K562 (cell line): ENCODE measurements around the gene CALM1. TPM values are rescaled to one million over a fixed set of nuclear protein-coding genes. Genes with fewer than 3 reads are reported as not detected.

Experiments
- ATAC-seq: fragments of 200-7000 bp; cut with Tn5 transposase; 3 replicates; pipeline ENCODE4 v1.9.1; 2020; ENCODE audit warnings: moderate library complexity
- BruUV-seq: library from RNA; stranded (reverse); fragments of 400-500 nt; replicated peaks from 2 replicates; lab custom pipeline; 2021; lab: Mats Ljungman, UMichigan
- CTCF ChIA-PET: fragments of 300-600 bp; formaldehyde crosslinking; extraction: SDS; loops from one replicate; lab custom pipeline; 2021; ENCODE audit warnings: low intra/inter-chr PET ratio; lab: Yijun Ruan, JAX
- POLR2A ChIA-PET: fragments of 300-600, 350-650 bp; sonication (Branson Sonifier 250); formaldehyde crosslinking; extraction: SDS; loops from one replicate; lab custom pipeline; 2021; ENCODE audit warnings: antibody characterized with exemption, inconsistent platforms; lab: Yijun Ruan, JAX
- DNase-seq, 4 experiments: peaks; one replicate each; pipeline versions ENCODE4 v3.0.0 to v3.0.0-alpha.2; 2011 to 2018; ENCODE audit warnings: low spot score in 3 of 4, mixed read lengths in 3 of 4; ENCODE audit errors: extremely low read depth in 1 of 4
- FAIRE-seq: peaks from 2 replicates; lab custom pipeline; 2011; peaks lifted over from hg19 to GRCh38; lab: Jason Lieb, UNC
- H2AFZ ChIP-seq: 2 replicates; pipeline ENCODE4 v1.6.0; 2011; ENCODE audit warnings: low read depth, low read length, control low read depth, inconsistent platforms
- H3K27ac ChIP-seq: fragments of 200-600 bp; 3 replicates; pipeline ENCODE4 v1.8.0; 2011; ENCODE audit warnings: low read depth, mild to moderate bottlenecking, control low read depth, inconsistent platforms, low read length, moderate library complexity, mixed read lengths; ENCODE audit errors: extremely low read depth
- H3K27me3 ChIP-seq, 2 experiments: fragments of 300-600 bp in 1 of 2; 2 replicates in 1 of 2; 3 replicates in 1 of 2; pipeline versions ENCODE4 v1.6.0 to v1.8.0; 2011; ENCODE audit warnings: inconsistent platforms in 2 of 2, low read length in 2 of 2, mild to moderate bottlenecking in 1 of 2, mixed read lengths in 1 of 2, moderate library complexity in 1 of 2; ENCODE audit not compliant: control insufficient read depth in 2 of 2, insufficient read depth in 2 of 2
- H3K36me3 ChIP-seq: fragments of 300-600 bp; 3 replicates; pipeline ENCODE4 v1.8.0; 2011; ENCODE audit warnings: mild to moderate bottlenecking, low read length, inconsistent platforms; ENCODE audit not compliant: control insufficient read depth, insufficient read depth
- H3K4me1 ChIP-seq, 2 experiments: fragments of 200-600 bp in 1 of 2; replicated peaks in 1 of 2; 2 replicates in 1 of 2; 3 replicates in 1 of 2; pipeline versions ENCODE4 v1.5.1 to v1.8.0; 2011; ENCODE audit warnings: inconsistent platforms in 2 of 2, low read length in 2 of 2, mild to moderate bottlenecking in 1 of 2, mixed read lengths in 1 of 2, moderate library complexity in 1 of 2; ENCODE audit not compliant: control insufficient read depth in 2 of 2, insufficient read depth in 2 of 2
- H3K4me2 ChIP-seq: 2 replicates; pipeline ENCODE4 v1.6.1; 2011; ENCODE audit warnings: low read length, control low read depth, inconsistent platforms, mixed read lengths; ENCODE audit not compliant: insufficient read depth
- H3K4me3 ChIP-seq: fragments of 200-600 bp; sonication (generic), shearing (Covaris generic); 2 replicates; pipeline ENCODE4 v1.5.1; 2016; ENCODE audit warnings: control low read depth, inconsistent platforms
- H3K79me2 ChIP-seq: fragments of 200-600 bp; 3 replicates; pipeline ENCODE4 v1.8.0; 2011; ENCODE audit warnings: low read length, inconsistent platforms; ENCODE audit not compliant: control insufficient read depth, insufficient read depth
- H3K9ac ChIP-seq, 2 experiments: 2 replicates each; pipeline versions ENCODE4 v1.6.0 to v1.6.1; 2011; ENCODE audit warnings: low read depth in 2 of 2, low read length in 2 of 2, control low read depth in 1 of 2, inconsistent platforms in 1 of 2, mild to moderate bottlenecking in 1 of 2, mixed read lengths in 1 of 2; ENCODE audit not compliant: insufficient read depth in 1 of 2
- H3K9me1 ChIP-seq: one replicate; pipeline ENCODE4 v1.6.0; 2011; ENCODE audit warnings: inconsistent platforms, mild to moderate bottlenecking, low read length, moderate library complexity; ENCODE audit not compliant: control insufficient read depth, insufficient read depth
- H3K9me3 ChIP-seq: replicated peaks from 2 replicates; pipeline ENCODE4 v1.5.1; 2011; ENCODE audit warnings: low read depth, low read length, inconsistent platforms; ENCODE audit not compliant: control insufficient read depth, insufficient read depth
- H4K20me1 ChIP-seq: replicated peaks from 2 replicates; pipeline ENCODE4 v1.6.1; 2011; ENCODE audit warnings: low read length, inconsistent platforms, mixed read lengths; ENCODE audit not compliant: control insufficient read depth, insufficient read depth
- CHD7 ChIP-seq: fragments of 200-600 bp; sonication (generic); IDR thresholded peaks from one replicate; pipeline ENCODE4 v1.6.1; 2012; ENCODE audit warnings: mild to moderate bottlenecking, low read depth, low read length, inconsistent platforms
- FOXA3 ChIP-seq, 2 experiments: fragments of 450-650 bp in 1 of 2; sonication (generic) in 1 of 2; formaldehyde crosslinking; IDR thresholded peaks in 1 of 2; conservative IDR thresholded peaks in 1 of 2; 2 replicates each; pipeline versions ENCODE4 v1.4.0 to v1.8.0; 2020 to 2022; ENCODE audit warnings: mild to moderate bottlenecking in 2 of 2, missing genetic modification reagents in 1 of 2
- KAT2B ChIP-seq: IDR thresholded peaks from one replicate; pipeline ENCODE4 v1.6.1; 2012; ENCODE audit warnings: low read depth, mild to moderate bottlenecking, control low read depth, inconsistent platforms, low read length, moderate library complexity
- RBM25 ChIP-seq: fragments of 200-400 bp; formaldehyde crosslinking; IDR thresholded peaks from 2 replicates; pipeline ENCODE4 v1.6.1; 2018; ENCODE audit warnings: low read length, low read depth, moderate library complexity; ENCODE audit not compliant: severe bottlenecking
- ZNF134 ChIP-seq: fragments of 250-450 bp; sonication (Bioruptor Pico); conservative IDR thresholded peaks from 2 replicates; pipeline ENCODE4 v1.4.0; 2020
- ZNF217 ChIP-seq: sonication (generic); formaldehyde crosslinking; IDR thresholded peaks from 2 replicates; pipeline ENCODE4 v1.8.0; 2022; ENCODE audit warnings: mild to moderate bottlenecking, missing genetic modification reagents
- WGBS: fragments of 100-300 bp; shearing (Covaris generic); methylation state at CpG from one replicate; pipeline ENCODE4 v1.1.6; 2016; ENCODE audit warnings: low coverage, mixed read lengths; ENCODE audit not compliant: insufficient coverage; ENCODE audit errors: missing lambda C conversion rate; 5-methylcytosine and 5-hydroxymethylcytosine counted together
- in situ Hi-C: fragments of 300-500 bp; cut with MboI; formaldehyde crosslinking; loops from 4 replicates; pipeline ENCODE4 v1.15.0; 2018; ENCODE audit warnings: inconsistent platforms, mixed read lengths
- intact Hi-C: fragments of 100-400 bp; cut with micrococcal nuclease; formaldehyde crosslinking; loops from 2 replicates; pipeline ENCODE4 v1.14.2; 2022
- polyA plus RNA-seq, 8 experiments: library from polyadenylated mRNA; depleted of rRNA in 4 of 8; stranded (reverse) in 5 of 8; unstranded in 3 of 8; fragments of >200 nt; fragmentation: Nextera tagmentation in 2 of 8; fragmentation: Illumina TruSeq in 1 of 8; extraction: Ambion mirVana in 2 of 8; extraction: Trizol in 1 of 8; gene quantifications; 2 replicates each; pipeline versions ENCODE4 v1.2.1 to v1.2.3, GENCODE V29; 2011 to 2014; ENCODE audit warnings: inconsistent platforms in 1 of 8, missing spikeins in 1 of 8
- total RNA-seq, 7 experiments: library from RNA; depleted of rRNA in 6 of 7; stranded (reverse); fragments of >200 nt in 6 of 7; fragmentation: Illumina TruSeq in 2 of 7; extraction: Trizol in 2 of 7; gene quantifications; 2 replicates each; pipeline versions ENCODE4 v1.2.1 to v1.2.3, GENCODE V29; 2011 to 2021; ENCODE audit warnings: low replicate concordance in 1 of 7

CALM1 gene
- total and polyA plus RNA-seq, 9 of the 15 experiments (the other 6 are each of a cell fraction or from before 2014, with no cell fraction given) = 48.0 to 269 (median 158) TPM

- Histone ChIP-seq H4K20me1 (no peaks in the 10 kb centered on the region; the same call in none of the 2 replicates), H3K9me1 (no peaks in the 10 kb centered on the region), H3K9me3 (no peaks in the 10 kb centered on the region), H3K4me2 (no peak overlapping the region), H2AFZ (no peak overlapping the region), H3K4me3 (no peak overlapping the region), H3K36me3 (peaks cover 60% of the 10 kb centered on the region), H3K27ac (no peak overlapping the region), H3K4me1 (peaks cover 6 to 8% of the 10 kb centered on the region in 2 experiments; a peak in 4 of 5 replicates), H3K79me2 (peaks cover 24% of the 10 kb centered on the region), H3K9ac (no peak overlapping the region), H3K27me3 (no peaks in the 10 kb centered on the region)
- BruUV-seq = no TSS peak
- 97% methylated on average over 2 of the region's 2 CpGs for WGBS
- FAIRE-seq = no peak
- ChIA-PET CTCF (no interaction called here), POLR2A (no interaction called here)
- intact Hi-C loops (no loop called here), in situ Hi-C loops (loop anchor here (10.0 kb wide), 1 partner anchor 122 kb away; no protein-coding TSS in a partner anchor)
- no peak for ATAC-seq
- no peak for DNase-seq
- TF ChIP-seq CHD7 (no peak), ZNF217 (CRISPR knock-in tag) (no peak), RBM25 (no peak), ZNF134 (no peak), FOXA3 (CRISPR knock-in tag; conservative IDR thresholded peaks at IDR 0.05 in 1 of 2, IDR thresholded peaks at IDR 0.05 in 1 of 2) (no peak), KAT2B (no peak)
Measured at GRCh38 chr14:90403065-90403464, 6.2 kb downstream of the CALM1 start.
